ENCODE measurements around the gene ZNF639. TPM values are rescaled to one million over a fixed set of nuclear protein-coding genes. Genes with fewer than 3 reads are reported as not detected.

The ZNF639 gene
- total RNA-seq, 8 experiments from 2014 or later: 22.5 to 49.8 (median 33.8) TPM

DNA sequence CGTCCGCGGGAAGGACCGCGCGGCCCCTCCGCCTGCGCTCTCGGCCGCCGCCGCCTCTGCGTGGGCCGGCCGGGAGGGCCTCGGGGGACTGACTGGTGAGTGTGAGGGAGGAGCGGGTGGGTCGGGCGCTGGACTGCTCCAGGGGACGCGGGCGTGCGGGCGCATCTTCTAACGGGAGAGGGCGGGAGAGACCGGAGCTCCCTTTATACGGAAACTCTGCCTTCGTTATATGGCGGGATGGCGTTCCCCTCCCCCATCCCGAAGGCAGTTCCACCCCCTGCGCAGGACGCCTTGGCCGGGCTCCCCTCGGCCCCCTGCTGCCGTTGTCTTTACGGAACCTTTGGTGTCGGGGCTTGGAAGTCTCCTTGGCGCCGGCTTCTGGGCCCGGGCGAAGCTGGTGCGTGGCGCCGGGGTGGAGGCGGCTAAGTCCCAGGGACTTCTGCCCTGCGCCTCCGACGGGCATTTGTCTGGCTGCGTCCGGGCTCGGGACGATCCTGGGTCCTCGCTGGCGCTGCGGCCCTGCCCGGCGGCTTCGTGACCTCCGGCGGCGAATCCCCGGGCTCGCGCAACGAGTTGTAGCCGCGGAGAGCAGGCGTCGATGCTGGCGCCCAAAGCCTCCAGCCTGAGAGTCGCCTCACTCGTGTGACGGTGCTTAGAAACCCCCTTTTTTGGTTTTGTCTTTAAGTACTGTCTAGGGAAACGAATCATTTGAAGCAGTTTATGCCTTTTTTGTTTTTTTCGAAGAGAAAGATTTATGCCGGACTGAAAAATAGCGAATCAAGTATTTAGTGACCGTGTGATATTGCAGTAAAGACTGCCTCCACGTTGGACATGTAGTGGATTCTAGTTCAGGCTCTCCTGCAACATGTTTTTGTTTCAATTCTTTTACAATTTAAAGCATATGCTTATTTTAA, 623 bp downstream of the ZNF639 start:
- peak overlapping the region; percentile 71 to 87 (median 75) for H3K4me3 ChIP-seq
- peaks cover 7 to 8% of the 10 kb centered on the region in 2 donors for H3K4me1 ChIP-seq (replicated peaks in 1 of 2)
- 0 to 3% (median 0%) methylated on average over 1 to 11 of the region's 81 CpGs; no CpG with 5 or more reads in 1 of the 10 experiments for WGBS, 10 experiments
- H3K27ac ChIP-seq: peak overlapping the region; percentile 82 to 87
- in situ Hi-C loops (cut with MboI; ENCODE audit: low pct_unique_long_range_greater_than_20kb in 2 of 9, low sequenced_read_pairs in 9 of 9, unreplicated experiment in 9 of 9): loop anchor here in 5 of 9 experiments (25.0 kb wide), 4 partner anchors 186 to 886 kb away; partner anchors contain the start of gene PIK3CA (in 1 of the 5)
- peak; percentile 59 to 78 (median 74) for ATAC-seq (replicated peaks in 6 of 8)

DNA sequence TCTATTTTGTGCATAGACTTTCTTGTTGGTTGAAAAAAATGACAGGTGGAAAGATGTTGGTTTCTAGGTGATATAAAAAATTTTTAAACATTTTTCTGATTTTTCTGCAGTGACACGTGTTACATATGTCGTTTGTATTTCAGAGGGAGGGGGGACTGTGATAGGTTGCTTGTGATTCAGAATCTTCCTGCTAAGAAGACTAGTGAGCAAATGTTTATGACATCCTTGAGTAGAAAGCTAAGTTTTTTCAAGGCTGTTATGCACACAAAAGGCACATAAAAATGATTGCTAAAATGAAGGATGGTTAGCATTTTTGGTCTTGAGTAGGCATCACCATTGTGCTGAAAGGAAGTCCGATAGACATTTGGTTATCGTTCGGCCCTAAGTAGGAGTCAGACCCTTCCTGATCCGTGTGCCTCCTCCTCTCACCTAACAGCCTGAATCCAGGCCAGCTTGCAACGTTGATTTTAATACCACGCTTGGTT, 1.5 kb downstream of the ZNF639 start:
- ATAC-seq (replicated peaks in 6 of 8): no peak
- in situ Hi-C loops (cut with MboI; ENCODE audit: low pct_unique_long_range_greater_than_20kb in 2 of 9, low sequenced_read_pairs in 9 of 9, unreplicated experiment in 9 of 9): loop anchor here in 5 of 9 experiments (25.0 kb wide), 4 partner anchors 187 to 887 kb away; partner anchors contain the start of gene PIK3CA (in 1 of the 5)
- no peak overlapping the region for H3K27ac ChIP-seq
- 0 to 8% (median 1%) methylated on average over 2 to 8 of the region's 8 CpGs; no CpG with 5 or more reads in 2 of the 10 experiments for WGBS, 10 experiments
- H3K4me3 ChIP-seq: peak overlapping the region; percentile 71 to 87 (median 75)
- H3K4me1 ChIP-seq (replicated peaks in 1 of 2): peaks cover 7 to 8% of the 10 kb centered on the region in 2 donors

DNA sequence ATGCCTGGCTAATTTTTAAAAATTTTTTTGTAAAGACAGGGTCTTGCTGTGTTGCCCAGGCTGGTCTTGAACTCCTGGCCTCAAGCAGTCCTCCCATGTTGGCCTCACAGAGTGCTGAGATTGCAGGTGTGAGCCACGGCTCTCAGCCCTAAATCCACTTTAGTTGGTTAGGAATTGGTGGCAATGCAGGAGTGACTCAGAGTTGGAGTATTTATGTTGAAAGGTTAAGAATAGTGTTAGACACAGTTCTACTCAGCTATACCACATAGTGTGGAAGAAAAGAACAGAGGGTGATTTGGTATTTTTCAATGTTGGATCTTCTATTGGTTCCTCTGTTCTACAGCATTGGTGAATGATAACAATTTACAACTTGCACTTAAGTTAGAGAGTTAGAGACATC, 7.6 kb downstream of the ZNF639 start:
- ATAC-seq (replicated peaks in 6 of 8): no peak
- peaks cover under 1 to 1% of the 10 kb centered on the region in 2 donors for H3K4me1 ChIP-seq (replicated peaks in 1 of 2)
- WGBS, 10 experiments: 80 to 100% (median 100%) methylated on average over 1 of the region's 1 CpG; no CpG with 5 or more reads in 7 of the 10 experiments
- in situ Hi-C loops (cut with MboI; ENCODE audit: low pct_unique_long_range_greater_than_20kb in 2 of 9, low sequenced_read_pairs in 9 of 9, unreplicated experiment in 9 of 9): no loop called here
- H3K4me3 ChIP-seq: no peak overlapping the region
- H3K27ac ChIP-seq: no peak overlapping the region

DNA sequence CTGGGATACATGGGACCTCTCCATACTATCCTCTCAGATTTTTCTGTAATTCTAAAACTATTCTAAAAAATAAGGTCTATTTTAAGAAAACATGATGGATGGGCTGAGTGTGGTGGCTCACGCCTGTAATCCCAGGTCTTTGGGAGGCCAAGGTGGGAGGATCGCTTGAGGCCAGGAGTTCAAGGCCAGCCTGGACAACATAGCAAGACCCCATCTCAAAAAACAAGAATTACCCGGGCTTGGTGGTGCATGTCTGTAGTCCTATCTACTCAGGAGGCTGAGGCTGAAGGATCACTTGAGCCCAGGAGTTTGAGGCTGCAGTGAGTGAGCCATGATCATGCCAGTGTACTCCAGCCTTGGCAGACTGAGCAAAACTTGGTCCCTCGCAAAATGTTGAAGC, 9.4 kb downstream of the ZNF639 start:
- H3K4me1 ChIP-seq (replicated peaks in 1 of 2): no peaks in the 10 kb centered on the region
- in situ Hi-C loops (cut with MboI; ENCODE audit: low pct_unique_long_range_greater_than_20kb in 2 of 9, low sequenced_read_pairs in 9 of 9, unreplicated experiment in 9 of 9): no loop called here
- WGBS, 10 experiments: 83 to 100% (median 96%) methylated on average over 1 to 4 of the region's 4 CpGs; no CpG with 5 or more reads in 3 of the 10 experiments
- H3K4me3 ChIP-seq: no peak overlapping the region
- no peak for ATAC-seq (replicated peaks in 6 of 8)
- no peak overlapping the region for H3K27ac ChIP-seq

DNA sequence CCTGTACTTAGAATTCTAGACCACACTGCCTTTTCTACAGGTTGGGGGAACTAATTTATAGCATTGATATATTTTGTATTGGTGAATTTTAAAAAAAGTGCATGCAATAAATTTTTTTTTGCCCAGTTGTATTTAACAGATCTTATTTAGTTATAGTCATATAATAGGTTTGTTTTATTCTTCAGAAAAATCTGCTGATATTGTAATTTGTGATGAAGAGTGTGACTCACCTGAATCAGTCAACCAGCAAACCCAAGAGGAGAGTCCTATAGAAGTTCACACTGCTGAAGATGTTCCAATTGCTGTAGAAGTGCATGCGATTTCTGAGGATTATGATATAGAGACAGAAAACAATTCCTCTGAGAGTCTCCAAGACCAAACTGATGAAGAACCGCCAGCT, 10.3 kb downstream of the ZNF639 start:
- ATAC-seq (replicated peaks in 6 of 8): no peak
- 71 to 100% (median 92%) methylated on average over 1 to 2 of the region's 2 CpGs; no CpG with 5 or more reads in 4 of the 10 experiments for WGBS, 10 experiments
- Histone ChIP-seq H3K4me3 (no peak overlapping the region), H3K4me1 (replicated peaks in 1 of 2) (no peaks in the 10 kb centered on the region), H3K27ac (no peak overlapping the region)
- in situ Hi-C loops (cut with MboI; ENCODE audit: low pct_unique_long_range_greater_than_20kb in 2 of 9, low sequenced_read_pairs in 9 of 9, unreplicated experiment in 9 of 9): no loop called here

DNA sequence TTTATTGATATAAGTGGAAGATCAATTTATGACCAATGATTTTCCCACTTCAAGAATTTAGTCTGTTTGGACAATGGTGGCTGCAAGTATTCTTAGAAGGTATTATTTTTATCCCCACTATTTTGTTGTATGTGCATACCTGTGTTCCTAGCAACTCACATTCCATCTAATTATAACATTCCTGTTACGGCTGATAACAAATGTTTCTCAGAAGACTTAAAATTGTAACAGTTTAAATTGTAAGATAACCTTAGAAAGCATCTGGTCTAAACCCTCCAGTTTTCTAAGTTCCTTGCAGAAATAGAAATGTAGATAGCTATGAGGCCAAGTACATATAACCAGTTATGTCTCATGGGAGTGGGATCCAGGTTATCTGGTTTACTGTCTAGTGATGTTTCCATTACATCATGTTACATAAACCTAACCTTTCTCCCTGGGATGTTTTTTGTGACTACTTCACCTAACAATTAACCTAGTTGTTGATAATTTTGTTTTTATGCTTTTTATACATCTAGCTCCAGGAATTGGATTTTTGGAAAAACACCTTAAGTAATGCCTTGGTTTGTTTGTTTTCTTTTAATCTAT, 13.6 kb downstream of the ZNF639 start:
- in situ Hi-C loops (cut with MboI; ENCODE audit: low pct_unique_long_range_greater_than_20kb in 2 of 9, low sequenced_read_pairs in 9 of 9, unreplicated experiment in 9 of 9): no loop called here
- H3K4me1 ChIP-seq (replicated peaks in 1 of 2): no peaks in the 10 kb centered on the region
- H3K4me3 ChIP-seq: no peak overlapping the region
- ATAC-seq (replicated peaks in 6 of 8): no peak
- 40 to 100% (median 87%) methylated on average over 1 of the region's 1 CpG; no CpG with 5 or more reads in 4 of the 10 experiments for WGBS, 10 experiments
- no peak overlapping the region for H3K27ac ChIP-seq

DNA sequence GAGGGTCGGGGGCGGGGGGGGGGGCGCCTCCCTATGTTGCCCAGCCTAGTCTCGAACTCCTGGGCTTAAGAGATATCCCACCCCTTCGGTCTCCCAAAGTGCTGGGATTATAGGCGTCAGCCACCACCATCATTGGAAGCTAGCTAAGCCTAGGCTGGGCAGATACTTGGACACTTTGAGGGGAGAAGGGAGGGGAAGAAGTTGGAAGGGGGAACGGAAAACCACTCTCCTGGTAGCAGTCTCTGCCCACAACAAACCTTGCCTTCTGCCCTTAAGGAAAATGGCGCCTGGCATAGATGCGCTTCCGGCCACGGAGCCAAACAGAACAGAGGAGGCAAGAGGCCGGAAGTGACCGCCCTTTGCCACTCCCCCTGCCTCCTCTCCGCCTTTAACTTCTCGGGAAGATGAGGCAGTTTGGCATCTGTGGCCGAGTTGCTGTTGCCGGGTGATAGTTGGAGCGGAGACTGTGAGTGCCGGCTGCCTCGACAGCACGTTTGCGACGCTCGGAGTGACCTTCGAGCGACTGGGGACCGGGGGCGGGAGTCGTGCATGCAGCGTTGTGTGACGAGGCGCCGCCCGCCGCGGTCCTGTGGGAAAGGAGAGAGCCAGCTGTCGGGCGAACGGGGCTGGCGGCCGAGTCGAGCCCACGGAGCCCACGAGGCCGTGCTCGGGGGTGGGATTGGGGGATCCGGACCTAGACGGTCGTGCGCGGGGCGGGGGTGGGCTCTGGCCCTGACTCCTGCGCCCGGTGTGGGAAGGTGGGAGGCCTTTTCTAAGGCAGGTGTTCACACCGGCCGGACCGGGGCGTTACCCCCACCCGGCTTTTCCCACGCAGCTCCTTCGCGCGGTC, 24.7 kb downstream of the ZNF639 start, which contains the start of gene MFN1:
TSS of gene MFN1 (plus strand) at position 365 of the 850 bp plus-strand sequence. CDS start 1,143 bp downstream, outside the sequence.
- H3K4me1 ChIP-seq (replicated peaks in 1 of 2): peaks cover 6 to 8% of the 10 kb centered on the region in 2 donors
- peak; percentile 92 to 99 (median 98) for ATAC-seq (replicated peaks in 6 of 8)
- WGBS, 10 experiments: 0 to 1% (median 0%) methylated on average over 2 to 16 of the region's 63 CpGs; no CpG with 5 or more reads in 6 of the 10 experiments
- in situ Hi-C loops (cut with MboI; ENCODE audit: low pct_unique_long_range_greater_than_20kb in 2 of 9, low sequenced_read_pairs in 9 of 9, unreplicated experiment in 9 of 9): no loop called here
- peak within 1 kb of the TSS; percentile 60 to 89 (median 83) for H3K4me3 ChIP-seq
- peak within 1 kb of the TSS; percentile 53 to 90 for H3K27ac ChIP-seq

DNA sequence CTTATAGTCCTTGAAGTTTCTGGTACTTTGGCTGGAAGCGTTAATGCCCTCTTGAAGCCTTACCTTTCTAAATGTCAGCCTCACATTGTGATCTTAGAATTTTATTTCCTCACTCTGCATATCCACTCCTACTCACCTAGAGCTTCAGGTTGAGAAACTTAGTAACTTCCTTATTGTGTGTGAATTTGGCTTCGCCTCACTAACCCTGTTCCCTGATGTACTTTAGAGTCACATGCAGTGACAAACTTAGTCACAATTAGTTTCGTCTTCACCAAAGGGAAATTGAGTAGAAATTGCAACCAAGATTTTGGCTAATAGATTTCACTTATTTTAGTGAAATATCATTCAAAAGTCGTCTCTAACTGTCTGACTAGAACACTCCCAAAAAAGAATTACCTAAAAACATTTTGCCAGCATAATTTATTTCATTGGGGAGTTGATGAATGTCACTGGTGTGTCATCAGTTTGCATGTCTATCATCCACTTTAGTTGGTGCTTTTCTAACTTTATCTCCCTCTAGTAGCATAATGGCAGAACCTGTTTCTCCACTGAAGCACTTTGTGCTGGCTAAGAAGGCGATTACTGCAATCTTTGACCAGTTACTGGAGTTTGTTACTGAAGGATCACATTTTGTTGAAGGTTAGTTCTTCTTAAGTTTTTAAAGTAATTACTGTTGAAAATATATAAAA, 25.6 kb downstream of the ZNF639 start:
- ATAC-seq (replicated peaks in 6 of 8): no peak
- Histone ChIP-seq H3K27ac (peak overlapping the region in 1 of 2 donors; percentile 90), H3K4me3 (peak overlapping the region; percentile 60 to 89 (median 83)), H3K4me1 (replicated peaks in 1 of 2) (peaks cover 6 to 8% of the 10 kb centered on the region in 2 donors)
- 11 to 46% (median 28%) methylated on average over 2 to 5 of the region's 5 CpGs; no CpG with 5 or more reads in 1 of the 10 experiments for WGBS, 10 experiments
- in situ Hi-C loops (cut with MboI; ENCODE audit: low pct_unique_long_range_greater_than_20kb in 2 of 9, low sequenced_read_pairs in 9 of 9, unreplicated experiment in 9 of 9): no loop called here

DNA sequence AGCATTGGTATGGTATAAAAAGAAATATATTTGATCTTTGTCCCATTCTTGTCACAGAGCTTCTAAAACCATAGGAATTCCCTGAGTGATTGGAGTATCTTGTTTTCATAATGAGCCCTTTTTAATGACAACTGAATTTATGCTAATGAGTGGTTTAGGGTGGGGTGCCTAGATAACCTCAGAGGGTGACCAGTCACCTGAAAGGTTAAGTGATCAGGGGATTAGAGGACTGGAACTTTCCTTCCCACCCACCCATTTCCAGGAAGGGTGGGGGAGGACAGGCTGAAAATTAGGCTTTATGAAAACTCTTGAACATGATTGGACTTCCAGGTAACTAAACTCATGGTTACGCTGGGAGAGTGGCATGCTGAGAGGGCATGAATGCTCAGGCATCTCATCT, 33.2 kb downstream of the ZNF639 start:
- no peak for ATAC-seq (replicated peaks in 6 of 8)
- Histone ChIP-seq H3K4me3 (no peak overlapping the region), H3K27ac (no peak overlapping the region), H3K4me1 (replicated peaks in 1 of 2) (no peaks in the 10 kb centered on the region)
- WGBS, 10 experiments: 80 to 100% (median 100%) methylated on average over 1 of the region's 1 CpG; no CpG with 5 or more reads in 2 of the 10 experiments
- in situ Hi-C loops (cut with MboI; ENCODE audit: low pct_unique_long_range_greater_than_20kb in 2 of 9, low sequenced_read_pairs in 9 of 9, unreplicated experiment in 9 of 9): no loop called here

DNA sequence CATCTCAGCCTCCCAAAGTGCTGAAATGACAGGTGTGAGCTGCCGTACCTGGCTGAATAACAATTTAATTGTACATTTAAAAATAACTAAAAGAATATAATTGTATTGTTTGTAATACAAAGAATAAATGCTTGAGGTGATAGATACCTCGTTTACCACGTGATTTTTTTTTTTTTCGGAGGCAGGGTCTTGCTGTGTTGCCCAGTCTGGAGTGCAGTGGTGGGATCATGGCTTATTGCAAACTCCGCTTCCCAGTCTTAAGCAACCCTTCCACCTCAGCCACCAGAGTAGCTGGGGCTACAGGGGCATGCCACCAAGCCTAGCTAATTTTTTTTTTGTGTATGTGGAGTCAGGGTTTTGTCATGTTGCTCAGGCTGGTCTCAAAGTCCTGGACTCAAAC, 40.5 kb downstream of the ZNF639 start:
- 81 to 100% (median 95%) methylated on average over 1 to 5 of the region's 5 CpGs; no CpG with 5 or more reads in 4 of the 10 experiments for WGBS, 10 experiments
- Histone ChIP-seq H3K4me3 (no peak overlapping the region), H3K4me1 (replicated peaks in 1 of 2) (no peaks in the 10 kb centered on the region), H3K27ac (no peak overlapping the region)
- in situ Hi-C loops (cut with MboI; ENCODE audit: low pct_unique_long_range_greater_than_20kb in 2 of 9, low sequenced_read_pairs in 9 of 9, unreplicated experiment in 9 of 9): no loop called here
- no peak for ATAC-seq (replicated peaks in 6 of 8)

DNA sequence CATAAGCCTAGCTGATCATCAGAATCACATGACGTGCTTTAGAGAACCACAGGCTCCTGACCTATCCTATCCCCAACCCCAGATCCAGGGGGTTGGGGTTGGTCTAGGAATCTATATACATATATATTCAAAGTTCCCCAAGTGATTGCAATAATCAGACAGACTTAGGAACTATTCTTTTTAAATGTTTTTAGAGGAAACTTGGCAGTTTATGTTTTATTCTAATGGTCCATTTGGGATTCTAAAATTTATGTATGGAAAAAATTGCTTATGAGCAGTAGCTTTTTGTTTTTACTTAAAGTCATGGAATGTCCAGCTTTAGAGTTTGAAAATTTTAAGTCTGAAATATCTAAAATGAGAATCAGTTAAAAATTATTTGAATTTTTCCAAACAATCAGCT, 46.8 kb downstream of the ZNF639 start:
- no peak for ATAC-seq (replicated peaks in 6 of 8)
- Histone ChIP-seq H3K27ac (no peak overlapping the region), H3K4me1 (replicated peaks in 1 of 2) (no peaks in the 10 kb centered on the region), H3K4me3 (no peak overlapping the region)
- WGBS, 10 experiments: 100% methylated on average over 1 of the region's 1 CpG; no CpG with 5 or more reads in 5 of the 10 experiments
- in situ Hi-C loops (cut with MboI; ENCODE audit: low pct_unique_long_range_greater_than_20kb in 2 of 9, low sequenced_read_pairs in 9 of 9, unreplicated experiment in 9 of 9): no loop called here

DNA sequence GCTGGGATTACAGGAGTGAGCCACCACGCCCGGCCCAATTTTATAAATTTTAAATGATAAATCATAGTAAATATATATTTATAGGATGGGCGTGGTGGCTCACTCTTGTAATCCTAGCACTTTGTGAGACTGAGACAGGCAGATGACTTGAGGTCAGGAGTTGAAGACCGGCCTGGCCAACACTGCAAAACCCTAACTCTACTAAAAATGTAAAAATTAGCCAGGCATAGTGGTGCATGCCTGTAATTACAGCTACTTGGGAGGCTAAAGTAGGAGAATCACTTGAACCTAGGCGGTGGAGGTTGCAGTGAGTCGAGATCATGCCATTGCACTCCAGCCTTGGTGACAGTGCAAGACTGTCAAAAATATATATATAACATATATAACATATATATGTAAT, 51.1 kb downstream of the ZNF639 start:
- in situ Hi-C loops (cut with MboI; ENCODE audit: low pct_unique_long_range_greater_than_20kb in 2 of 9, low sequenced_read_pairs in 9 of 9, unreplicated experiment in 9 of 9): no loop called here
- ATAC-seq (replicated peaks in 6 of 8): no peak
- Histone ChIP-seq H3K4me3 (no peak overlapping the region), H3K4me1 (replicated peaks in 1 of 2) (no peaks in the 10 kb centered on the region), H3K27ac (no peak overlapping the region)
- 60 to 100% (median 95%) methylated on average over 1 to 4 of the region's 6 CpGs; no CpG with 5 or more reads in 5 of the 10 experiments for WGBS, 10 experiments

All from motor neuron (in vitro differentiated cells).